AG10803 (cell line): Measurements from ENCODE around the gene MPPED1.

Experiments
- DNase-seq: peaks from one replicate; pipeline ENCODE4 v3.0.0; 2010; ENCODE audit warnings: low read depth
- H3K4me3 ChIP-seq: 2 replicates; pipeline ENCODE4 v1.5.1; 2011; ENCODE audit warnings: mild to moderate bottlenecking, low read length, control low read depth
- CTCF ChIP-seq: conservative IDR thresholded peaks from 2 replicates; pipeline ENCODE4 v1.5.1; 2011; ENCODE audit warnings: mild to moderate bottlenecking, low read length, control low read depth, inconsistent platforms

Gene MPPED1

GRCh38 chr22:43387815-43388214 is 24.0 kb upstream of the MPPED1 start:
- no peak overlapping the region for H3K4me3 ChIP-seq
- TF ChIP-seq CTCF, result no peak
- no peak for DNase-seq

- no peak overlapping the region for H3K4me3 ChIP-seq
- peak; percentile 45 for DNase-seq
- peak; percentile 86 for TF ChIP-seq CTCF
Observed at GRCh38 chr22:43388420-43388851, 23.4 kb upstream of the MPPED1 start.

GRCh38 chr22:43389227-43389836 is 22.5 kb upstream of the MPPED1 start:
- no peak for TF ChIP-seq CTCF
- no peak overlapping the region for H3K4me3 ChIP-seq
- DNase-seq, result no peak

GRCh38 chr22:43390166-43390565 is 21.6 kb upstream of the MPPED1 start:
- DNase-seq, result no peak
- no peak for TF ChIP-seq CTCF
- no peak overlapping the region for H3K4me3 ChIP-seq

GRCh38 chr22:43390872-43391271 is 20.9 kb upstream of the MPPED1 start:
- no peak for DNase-seq
- H3K4me3 ChIP-seq, result no peak overlapping the region
- TF ChIP-seq CTCF, result no peak

GRCh38 chr22:43391306-43391705 is 20.5 kb upstream of the MPPED1 start:
- H3K4me3 ChIP-seq, result no peak overlapping the region
- no peak for TF ChIP-seq CTCF
- no peak for DNase-seq

GRCh38 chr22:43392385-43392989 is 19.3 kb upstream of the MPPED1 start:
- H3K4me3 ChIP-seq, result no peak overlapping the region
- no peak for TF ChIP-seq CTCF
- no peak for DNase-seq
